Progenitor cell of endocrine pancreas (in vitro differentiated cells): ENCODE data around the gene PRSS36. TPM values are rescaled to one million over a fixed set of nuclear protein-coding genes. Genes with fewer than 3 reads are reported as not detected.

ENCODE experiments used
- DNase-seq: peaks from one replicate; pipeline ENCODE4 v3.0.0; 2021; ENCODE audit warnings: low spot score; ENCODE audit not compliant: unreplicated experiment
- H3K27ac Mint-ChIP-seq: 2 replicates; pipeline ENCODE4 v1.8.0; 2021; ENCODE audit warnings: mild to moderate bottlenecking, moderate library complexity, mixed read lengths
- H3K27me3 Mint-ChIP-seq: 2 replicates; pipeline ENCODE4 v1.8.0; 2021; ENCODE audit warnings: mixed read lengths
- H3K36me3 Mint-ChIP-seq: 2 replicates; pipeline ENCODE4 v1.8.0; 2022; ENCODE audit warnings: mixed read lengths; ENCODE audit not compliant: insufficient read depth
- H3K4me1 Mint-ChIP-seq: 2 replicates; pipeline ENCODE4 v1.8.0; 2021; ENCODE audit warnings: low read depth, mixed read lengths
- H3K4me3 Mint-ChIP-seq: 2 replicates; pipeline ENCODE4 v1.8.0; 2021; ENCODE audit warnings: low read depth, mild to moderate bottlenecking, moderate library complexity, mixed read lengths
- H3K9me3 Mint-ChIP-seq: 2 replicates; pipeline ENCODE4 v1.8.0; 2021; ENCODE audit warnings: low read depth, mixed read lengths
- total RNA-seq: library from RNA; stranded (reverse); gene quantifications from 2 replicates; pipeline ENCODE4 v1.2.1, GENCODE V29; 2021
- TF ChIP-seq, protein P1 (sequence below): fragments of 200-600 bp; sonication (generic); IDR thresholded peaks from one replicate; pipeline ENCODE4 v1.5.0; 2021; ENCODE audit warnings: antibody characterized with exemption, mild to moderate bottlenecking; ENCODE audit not compliant: unreplicated experiment

PRSS36 gene
- total RNA-seq, 1 donor from 2014 or later: 0.65 TPM

DNA sequence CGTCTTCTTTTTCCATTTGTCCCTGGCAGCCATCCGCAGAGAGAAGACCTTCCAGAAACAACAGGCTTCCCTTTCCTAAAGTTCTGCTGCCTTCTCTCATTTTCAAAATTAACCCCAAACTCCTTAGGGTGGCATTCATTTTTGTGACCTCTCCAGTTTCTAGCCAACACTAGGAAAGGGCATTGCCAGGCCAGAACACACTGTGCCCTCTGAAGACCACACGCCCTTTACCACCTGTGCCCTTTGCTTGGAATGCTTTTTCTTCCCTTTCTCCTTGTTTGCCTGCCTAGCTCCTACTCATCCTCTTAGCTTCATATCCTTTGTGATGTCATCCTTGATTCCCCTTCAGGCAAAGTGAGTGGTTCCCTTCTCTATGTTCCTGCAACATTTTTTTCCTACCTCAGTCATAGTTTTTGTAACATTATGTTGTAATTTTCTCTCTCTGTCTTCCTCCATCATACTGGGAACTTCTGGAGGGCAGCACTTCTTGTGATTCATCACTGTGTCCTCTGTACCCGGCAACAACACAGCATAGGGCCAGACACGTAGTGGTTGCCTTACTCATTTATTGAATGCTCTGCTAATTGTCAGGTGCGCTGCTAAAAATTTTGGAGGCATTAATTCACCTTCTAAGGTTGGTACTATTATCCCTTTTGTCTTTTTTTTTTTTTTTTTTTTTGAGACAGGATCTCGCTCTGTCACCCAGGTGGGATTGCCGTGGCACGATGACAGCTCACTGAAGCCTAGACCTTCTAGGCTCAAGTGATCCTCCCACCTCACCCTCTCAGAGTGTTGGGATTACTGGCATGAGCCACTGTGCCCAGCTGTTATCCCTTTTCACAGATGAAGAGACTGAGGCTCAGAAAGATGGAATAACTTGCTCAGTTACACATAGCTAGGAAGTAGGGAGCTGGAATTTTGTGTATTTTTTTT, 31.4 kb downstream of the PRSS36 start:
- Mint-ChIP-seq H3K4me1 (peaks cover 11% of the 10 kb centered on the region), H3K27ac (peak overlapping the region; percentile 96), H3K4me3 (peak overlapping the region; percentile 85), H3K36me3 (peaks cover 13% of the 10 kb centered on the region), H3K27me3 (no peaks in the 10 kb centered on the region), H3K9me3 (no peaks in the 10 kb centered on the region)
- TF ChIP-seq, protein P1, sequence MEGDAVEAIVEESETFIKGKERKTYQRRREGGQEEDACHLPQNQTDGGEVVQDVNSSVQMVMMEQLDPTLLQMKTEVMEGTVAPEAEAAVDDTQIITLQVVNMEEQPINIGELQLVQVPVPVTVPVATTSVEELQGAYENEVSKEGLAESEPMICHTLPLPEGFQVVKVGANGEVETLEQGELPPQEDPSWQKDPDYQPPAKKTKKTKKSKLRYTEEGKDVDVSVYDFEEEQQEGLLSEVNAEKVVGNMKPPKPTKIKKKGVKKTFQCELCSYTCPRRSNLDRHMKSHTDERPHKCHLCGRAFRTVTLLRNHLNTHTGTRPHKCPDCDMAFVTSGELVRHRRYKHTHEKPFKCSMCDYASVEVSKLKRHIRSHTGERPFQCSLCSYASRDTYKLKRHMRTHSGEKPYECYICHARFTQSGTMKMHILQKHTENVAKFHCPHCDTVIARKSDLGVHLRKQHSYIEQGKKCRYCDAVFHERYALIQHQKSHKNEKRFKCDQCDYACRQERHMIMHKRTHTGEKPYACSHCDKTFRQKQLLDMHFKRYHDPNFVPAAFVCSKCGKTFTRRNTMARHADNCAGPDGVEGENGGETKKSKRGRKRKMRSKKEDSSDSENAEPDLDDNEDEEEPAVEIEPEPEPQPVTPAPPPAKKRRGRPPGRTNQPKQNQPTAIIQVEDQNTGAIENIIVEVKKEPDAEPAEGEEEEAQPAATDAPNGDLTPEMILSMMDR: no peak
- DNase-seq: no peak

DNA sequence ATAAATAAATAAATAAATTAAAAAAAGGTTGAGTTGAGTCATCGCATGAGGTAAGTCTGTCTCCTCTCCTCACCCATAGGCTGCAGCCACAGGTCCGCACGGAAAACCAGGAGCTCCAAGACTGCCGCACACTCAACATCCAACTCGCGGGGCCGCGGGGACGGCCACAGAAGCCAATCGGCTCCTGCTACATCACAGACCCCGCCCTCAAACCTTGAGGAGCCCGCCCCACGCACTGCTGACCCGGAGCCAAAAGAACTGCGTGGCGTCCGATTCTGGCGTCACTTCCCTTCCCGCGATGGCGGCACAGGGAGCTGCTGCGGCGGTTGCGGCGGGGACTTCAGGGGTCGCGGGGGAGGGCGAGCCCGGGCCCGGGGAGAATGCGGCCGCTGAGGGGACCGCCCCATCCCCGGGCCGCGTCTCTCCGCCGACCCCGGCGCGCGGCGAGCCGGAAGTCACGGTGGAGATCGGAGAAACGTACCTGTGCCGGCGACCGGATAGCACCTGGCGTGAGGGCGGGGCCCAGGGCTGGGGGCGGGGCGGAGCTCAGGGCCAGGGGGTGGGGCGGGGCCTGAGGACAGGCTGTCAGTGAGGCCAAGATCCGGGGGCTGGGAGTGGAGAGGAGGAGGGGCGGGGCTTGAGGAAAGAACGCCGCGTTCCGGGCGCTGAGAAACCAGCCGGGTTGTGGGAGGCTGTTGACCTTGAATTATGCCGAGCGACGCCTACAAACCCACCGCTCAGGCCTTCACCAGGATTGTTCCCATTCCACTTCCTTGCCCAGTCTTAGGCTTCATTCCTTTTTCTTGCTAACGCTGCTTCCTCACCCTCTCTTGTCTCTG, 32.3 kb downstream of the PRSS36 start, which contains the start of gene KAT8:
Gene KAT8 (plus strand): TSS at position 281 of the 839 bp plus-strand sequence. CDS start 18 bp downstream, at position 299.
- H3K9me3 Mint-ChIP-seq: no peaks in the 10 kb centered on the region
- H3K4me3 Mint-ChIP-seq: peak within 1 kb of the TSS; percentile 85
- peak; percentile 92 for DNase-seq
- peak within 1 kb of the TSS; percentile 96 for H3K27ac Mint-ChIP-seq
- H3K36me3 Mint-ChIP-seq: peaks cover 13% of the 10 kb centered on the region
- H3K4me1 Mint-ChIP-seq: peaks cover 11% of the 10 kb centered on the region
- TF ChIP-seq, protein P1: no peak
- H3K27me3 Mint-ChIP-seq: no peaks in the 10 kb centered on the region

DNA sequence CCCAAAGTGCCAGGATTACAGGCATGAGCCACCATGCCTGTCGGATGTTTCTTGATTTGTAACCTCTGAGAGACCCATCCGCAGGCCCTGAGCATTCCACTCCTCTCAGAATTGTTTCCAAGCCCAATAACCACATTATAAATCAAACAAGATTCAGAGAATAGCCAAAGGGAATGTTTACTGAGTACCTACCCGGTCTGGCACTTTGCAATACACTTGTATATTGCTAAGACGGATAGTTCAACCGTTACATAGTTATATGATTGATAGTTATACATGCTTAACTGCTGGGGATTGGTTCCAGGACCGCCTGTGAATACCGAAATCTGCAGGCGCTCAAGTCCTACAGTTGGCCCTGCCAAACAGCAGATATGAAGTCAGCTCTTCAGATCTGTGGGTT, 35.4 kb downstream of the PRSS36 start:
- H3K27me3 Mint-ChIP-seq: no peaks in the 10 kb centered on the region
- no peak overlapping the region for H3K27ac Mint-ChIP-seq
- no peak overlapping the region for H3K4me3 Mint-ChIP-seq
- TF ChIP-seq, protein P1: no peak
- peaks cover 9% of the 10 kb centered on the region for H3K36me3 Mint-ChIP-seq
- DNase-seq: no peak
- no peaks in the 10 kb centered on the region for H3K9me3 Mint-ChIP-seq
- H3K4me1 Mint-ChIP-seq: peaks cover 12% of the 10 kb centered on the region

DNA sequence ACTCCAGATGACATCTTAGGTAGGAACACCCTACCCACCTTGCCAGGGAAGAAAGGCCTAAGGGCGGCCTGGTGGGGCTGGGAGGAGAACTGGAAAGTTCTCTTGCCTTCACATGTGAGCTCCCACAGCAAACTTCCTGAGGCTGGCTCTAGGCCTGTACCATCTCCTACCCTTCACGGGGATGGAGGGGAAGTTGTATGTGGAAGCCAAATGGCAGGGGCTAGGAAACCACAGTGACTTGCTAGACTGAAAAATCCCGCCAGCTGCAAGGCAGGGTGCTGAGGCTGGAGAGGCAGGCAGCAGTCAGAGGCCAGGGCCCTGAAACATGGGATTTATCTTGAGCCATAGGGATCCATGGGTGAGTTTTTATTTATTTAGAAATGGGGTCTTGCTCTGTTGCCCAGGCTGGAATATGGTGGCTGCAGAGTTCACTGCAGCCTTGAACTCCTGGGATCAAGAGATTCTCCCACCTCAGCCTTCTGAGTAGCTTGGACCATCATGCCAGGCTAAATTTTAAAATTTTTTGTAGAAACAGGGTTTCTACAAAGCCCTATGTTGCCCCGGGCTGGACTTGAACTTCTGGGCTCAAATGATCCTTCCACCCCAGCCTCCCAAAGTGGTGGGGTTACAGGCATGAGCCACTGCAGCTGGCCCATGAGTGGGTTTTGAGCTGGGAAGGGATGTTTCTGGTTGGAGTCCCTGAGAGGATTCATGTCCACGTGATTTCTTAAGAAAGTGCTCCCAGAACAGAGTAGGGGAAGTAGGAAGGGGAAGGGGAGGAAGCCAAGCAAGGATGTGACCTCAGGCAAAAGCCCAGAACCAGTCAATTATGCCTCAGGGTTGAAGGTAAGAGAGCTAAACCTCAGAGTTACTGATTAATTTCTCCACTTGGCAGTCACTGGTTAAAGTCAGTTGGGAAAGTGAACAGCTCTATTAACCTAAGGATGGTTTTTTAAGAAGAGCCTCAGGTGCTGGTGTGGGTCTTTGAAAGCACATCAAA, 36.4 kb downstream of the PRSS36 start:
- TF ChIP-seq, protein P1: no peak
- H3K4me3 Mint-ChIP-seq: peak overlapping the region; percentile 29
- no peak overlapping the region for H3K27ac Mint-ChIP-seq
- H3K9me3 Mint-ChIP-seq: no peaks in the 10 kb centered on the region
- H3K27me3 Mint-ChIP-seq: no peaks in the 10 kb centered on the region
- H3K4me1 Mint-ChIP-seq: peaks cover 8% of the 10 kb centered on the region
- peaks cover 7% of the 10 kb centered on the region for H3K36me3 Mint-ChIP-seq
- DNase-seq: no peak
